SK-N-SH (cell line): ENCODE results near the gene CCL2. TPM values are rescaled to one million over a fixed set of nuclear protein-coding genes. Genes with fewer than 3 reads are reported as not detected.

Source experiments
- CTCF ChIA-PET: fragments of 300-600, 350-600 bp; formaldehyde crosslinking; extraction: SDS; loops from one replicate; lab custom pipeline; 2021; lab: Yijun Ruan, JAX
- POLR2A ChIA-PET: fragments of 350-600 bp; sonication (Branson Sonifier 250); formaldehyde crosslinking; extraction: SDS; loops from one replicate; lab custom pipeline; 2020; ENCODE audit warnings: antibody characterized with exemption, inconsistent platforms; lab: Yijun Ruan, JAX
- DNase-seq: peaks from one replicate; pipeline ENCODE4 v3.0.0; 2012
- H2AFZ ChIP-seq: fragments of 200-600 bp; sonication (generic); 2 replicates; pipeline ENCODE4 v1.8.1; 2016; ENCODE audit warnings: antibody characterized with exemption, mild to moderate bottlenecking, low read depth
- H3F3A ChIP-seq: fragments of 200-600 bp; sonication (generic); replicated peaks from 2 replicates; pipeline ENCODE3; 2016; ENCODE audit warnings: antibody characterized with exemption, mild to moderate bottlenecking; ENCODE audit not compliant: insufficient read depth
- H3K27ac ChIP-seq, 2 experiments: fragments of 200-500 bp in 1 of 2; fragments of 200-600 bp in 1 of 2; sonication (Bioruptor generic) in 1 of 2; sonication (generic), shearing (Covaris generic) in 1 of 2; 2 replicates each; pipeline versions ENCODE4 v1.5.1 to v1.6.1; 2014 to 2016; ENCODE audit warnings: low read depth in 2 of 2, inconsistent platforms in 1 of 2, low read length in 1 of 2, mild to moderate bottlenecking in 1 of 2, mixed read lengths in 1 of 2
- H3K27me3 ChIP-seq: fragments of 200-600 bp; sonication (generic), shearing (Covaris generic); 2 replicates; pipeline ENCODE4 v1.6.1; 2016; ENCODE audit warnings: mixed run types; ENCODE audit not compliant: insufficient read depth
- H3K36me3 ChIP-seq, 2 experiments: fragments of 200-500 bp in 1 of 2; fragments of 200-600 bp in 1 of 2; sonication (Bioruptor generic) in 1 of 2; sonication (generic) in 1 of 2; replicated peaks in 1 of 2; 2 replicates each; pipeline versions ENCODE3 to v1.5.1; 2014 to 2016; ENCODE audit warnings: low read length in 1 of 2, mild to moderate bottlenecking in 1 of 2; ENCODE audit not compliant: insufficient read depth in 2 of 2, control insufficient read depth in 1 of 2
- H3K4me1 ChIP-seq, 2 experiments: fragments of 200-500 bp in 1 of 2; fragments of 200-600 bp in 1 of 2; sonication (Bioruptor generic) in 1 of 2; sonication (generic), shearing (Covaris generic) in 1 of 2; 2 replicates each; pipeline versions ENCODE4 v1.5.1 to v1.6.1; 2014 to 2016; ENCODE audit warnings: low read depth in 1 of 2, low read length in 1 of 2, mixed run types in 1 of 2; ENCODE audit not compliant: insufficient read depth in 2 of 2, control insufficient read depth in 1 of 2
- H3K4me2 ChIP-seq: fragments of 200-600 bp; sonication (generic), shearing (Covaris generic); 2 replicates; pipeline ENCODE4 v1.6.1; 2017; ENCODE audit warnings: mixed run types
- H3K4me3 ChIP-seq, 2 experiments: fragments of 200-500 bp in 1 of 2; fragments of 200-600 bp in 1 of 2; sonication (Bioruptor generic) in 1 of 2; sonication (generic), shearing (Covaris generic) in 1 of 2; 2 replicates each; pipeline versions ENCODE4 v1.5.1 to v1.8.1; 2014 to 2016; ENCODE audit warnings: low read depth in 2 of 2, inconsistent platforms in 1 of 2, low read length in 1 of 2, mild to moderate bottlenecking in 1 of 2, mixed read lengths in 1 of 2, moderate library complexity in 1 of 2
- H3K79me2 ChIP-seq: fragments of 200-600 bp; sonication (generic); 2 replicates; pipeline ENCODE4 v1.8.1; 2017; ENCODE audit warnings: mild to moderate bottlenecking; ENCODE audit not compliant: insufficient read depth
- H3K9ac ChIP-seq: fragments of 200-600 bp; sonication (generic); 2 replicates; pipeline ENCODE4 v1.6.1; 2017; ENCODE audit warnings: mixed run types
- H3K9me2 ChIP-seq: fragments of 200-600 bp; sonication (generic); 2 replicates; pipeline ENCODE4 v1.6.1; 2017; ENCODE audit warnings: mixed run types
- H3K9me3 ChIP-seq: fragments of 200-600 bp; sonication (generic); 2 replicates; pipeline ENCODE4 v1.6.1; 2017; ENCODE audit warnings: mixed run types, mild to moderate bottlenecking, moderate library complexity
- H4K20me1 ChIP-seq: fragments of 200-600 bp; sonication (generic); 2 replicates; pipeline ENCODE4 v1.6.1; 2017; ENCODE audit warnings: mild to moderate bottlenecking, mixed run types; ENCODE audit not compliant: insufficient read depth
- CHD2 ChIP-seq: fragments of 150-350 bp; IDR thresholded peaks from 2 replicates; pipeline ENCODE4 v1.6.1; 2018; ENCODE audit warnings: low read length; ENCODE audit not compliant: partially characterized antibody
- EP300 ChIP-seq, 2 experiments: IDR thresholded peaks; 2 replicates each; pipeline versions ENCODE4 v1.4.0 to v1.6.1; 2012; ENCODE audit warnings: borderline replicate concordance in 1 of 2, low read depth in 1 of 2, low read length in 1 of 2
- NFIC ChIP-seq: IDR thresholded peaks from 2 replicates; pipeline ENCODE4 v1.4.0; 2012; ENCODE audit warnings: borderline replicate concordance
- PBX3 ChIP-seq: IDR thresholded peaks from 2 replicates; pipeline ENCODE4; 2012
- RAD21 ChIP-seq: IDR thresholded peaks from 2 replicates; pipeline ENCODE4 v1.6.1; 2012; ENCODE audit warnings: mild to moderate bottlenecking, low read length
- SIN3A ChIP-seq: IDR thresholded peaks from 2 replicates; pipeline ENCODE4 v1.6.1; 2012; ENCODE audit warnings: low read depth, mild to moderate bottlenecking, low read length, moderate library complexity, borderline replicate concordance
- TCF12 ChIP-seq: IDR thresholded peaks from 2 replicates; pipeline ENCODE4 v1.4.0; 2012
- USF1 ChIP-seq: IDR thresholded peaks from 2 replicates; pipeline ENCODE4 v1.4.0; 2012; ENCODE audit warnings: low read depth, borderline replicate concordance
- USF2 ChIP-seq: fragments of 150-350 bp; IDR thresholded peaks from 2 replicates; pipeline ENCODE4 v1.6.1; 2017; ENCODE audit warnings: antibody characterized with exemption, low read length, low read depth, borderline replicate concordance
- WGBS: methylation state at CpG from one replicate; pipeline ENCODE4 v1.1.6; 2017; ENCODE audit warnings: low lambda C conversion rate; 5-methylcytosine and 5-hydroxymethylcytosine counted together
- polyA plus RNA-seq, 3 experiments: library from polyadenylated mRNA; depleted of rRNA; stranded (reverse); fragments of >200 nt; gene quantifications; 2 replicates each; pipeline ENCODE4 v1.2.3, GENCODE V29; 2012
- TF ChIP-seq, protein P1 (sequence below): fragments of 200-600 bp; sonication (generic); IDR thresholded peaks from 2 replicates; pipeline ENCODE4 v1.6.1; 2017; ENCODE audit warnings: antibody characterized with exemption, mild to moderate bottlenecking, moderate library complexity
- TF ChIP-seq, protein P2 (sequence below): IDR thresholded peaks from 2 replicates; pipeline ENCODE4 v1.6.1; 2012; ENCODE audit warnings: mild to moderate bottlenecking, low read depth, low read length, moderate library complexity
- TF ChIP-seq, protein P3 (sequence below): IDR thresholded peaks from 2 replicates; pipeline ENCODE4 v1.4.0; 2012; ENCODE audit warnings: low read depth, borderline replicate concordance
- TF ChIP-seq, protein P4 (sequence below): fragments of 150-350 bp; IDR thresholded peaks from 2 replicates; pipeline ENCODE4 v1.6.1; 2016; ENCODE audit warnings: mild to moderate bottlenecking, low read depth, low read length

CCL2 gene
- polyA plus RNA-seq, 1 of the 3 experiments (the other 2 are of a cell fraction), result 210 TPM

DNA sequence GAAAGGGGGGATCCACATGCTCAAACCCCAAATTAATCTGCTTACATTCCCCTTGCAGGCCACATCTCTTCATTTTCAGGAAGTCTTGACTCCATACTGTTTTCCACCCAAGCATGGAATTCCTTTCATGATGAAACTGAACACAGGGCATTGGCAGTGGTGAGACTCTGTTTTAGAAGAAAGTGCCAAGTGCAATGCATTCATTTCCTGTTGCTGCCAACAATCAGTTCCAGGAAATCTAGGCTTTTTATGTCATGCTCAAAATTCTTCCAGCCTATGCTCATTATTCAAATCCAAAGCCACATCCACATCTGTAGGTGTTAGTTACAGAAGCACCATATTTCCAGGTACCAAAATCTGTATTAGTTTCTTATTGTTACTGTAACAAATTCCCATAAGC, 4.1 kb downstream of the CCL2 start:
- H4K20me1 ChIP-seq, result no peaks in the 10 kb centered on the region
- no peak overlapping the region for H2AFZ ChIP-seq
- DNase-seq, result no peak
- H3K9me3 ChIP-seq, result no peaks in the 10 kb centered on the region
- H3K4me2 ChIP-seq, result peak overlapping the region; percentile 38; the same call in 1 of the 2 replicates
- POLR2A ChIA-PET, result no interaction called here
- no peaks in the 10 kb centered on the region for H3K9me2 ChIP-seq
- no peak overlapping the region for H3K4me3 ChIP-seq
- H3K9ac ChIP-seq, result no peak overlapping the region
- no peaks in the 10 kb centered on the region for H3K27me3 ChIP-seq
- H3F3A ChIP-seq, result peaks cover 22% of the 10 kb centered on the region
- H3K79me2 ChIP-seq, result peaks cover 8% of the 10 kb centered on the region; the same call in 1 of the 2 replicates
- peak overlapping the region in 1 of 2 experiments; percentile 32; a peak in 1 of 4 replicates for H3K27ac ChIP-seq
- TF ChIP-seq USF1, result no peak
- TF ChIP-seq PBX3, result 0 out of 2 replicates have a peak, but pooled peaks have one; percentile 39
- TF ChIP-seq EP300 (IDR thresholded peaks at IDR 0.05; ENCODE audit: borderline replicate concordance in 1 of 2, low read depth in 1 of 2, low read length in 1 of 2), result 0 out of 4 replicates have a peak, but pooled peaks of 1 of the 2 experiments have one; percentile 22
- TF ChIP-seq TCF12, result peak; percentile 30; the same call in 1 of the 2 replicates
- peak; percentile 58; the same call in 1 of the 2 replicates for TF ChIP-seq NFIC
- TF ChIP-seq, protein P1, sequence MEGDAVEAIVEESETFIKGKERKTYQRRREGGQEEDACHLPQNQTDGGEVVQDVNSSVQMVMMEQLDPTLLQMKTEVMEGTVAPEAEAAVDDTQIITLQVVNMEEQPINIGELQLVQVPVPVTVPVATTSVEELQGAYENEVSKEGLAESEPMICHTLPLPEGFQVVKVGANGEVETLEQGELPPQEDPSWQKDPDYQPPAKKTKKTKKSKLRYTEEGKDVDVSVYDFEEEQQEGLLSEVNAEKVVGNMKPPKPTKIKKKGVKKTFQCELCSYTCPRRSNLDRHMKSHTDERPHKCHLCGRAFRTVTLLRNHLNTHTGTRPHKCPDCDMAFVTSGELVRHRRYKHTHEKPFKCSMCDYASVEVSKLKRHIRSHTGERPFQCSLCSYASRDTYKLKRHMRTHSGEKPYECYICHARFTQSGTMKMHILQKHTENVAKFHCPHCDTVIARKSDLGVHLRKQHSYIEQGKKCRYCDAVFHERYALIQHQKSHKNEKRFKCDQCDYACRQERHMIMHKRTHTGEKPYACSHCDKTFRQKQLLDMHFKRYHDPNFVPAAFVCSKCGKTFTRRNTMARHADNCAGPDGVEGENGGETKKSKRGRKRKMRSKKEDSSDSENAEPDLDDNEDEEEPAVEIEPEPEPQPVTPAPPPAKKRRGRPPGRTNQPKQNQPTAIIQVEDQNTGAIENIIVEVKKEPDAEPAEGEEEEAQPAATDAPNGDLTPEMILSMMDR, result no peak
- H3K36me3 ChIP-seq, result peaks cover 0 to 6% of the 10 kb centered on the region in 2 experiments
- peaks cover 6 to 13% of the 10 kb centered on the region in 2 experiments; a peak in 2 of 4 replicates for H3K4me1 ChIP-seq
- CTCF ChIA-PET, result interaction anchor here (0.6 kb wide), 1 partner anchor 102 kb away, joined by 3 read pairs; no protein-coding TSS in a partner anchor

GRCh38 chr17:34260861-34261260, 5.8 kb downstream of the CCL2 start:
- H4K20me1 ChIP-seq, result no peaks in the 10 kb centered on the region
- H3K9me2 ChIP-seq, result no peaks in the 10 kb centered on the region
- no peaks in the 10 kb centered on the region for H3K27me3 ChIP-seq
- WGBS, result 83% methylated on average over 4 of the region's 4 CpGs
- H3K4me1 ChIP-seq, result peaks cover 0 to 2% of the 10 kb centered on the region in 2 experiments; a peak in 1 of 4 replicates
- H3K36me3 ChIP-seq, result peaks cover 0 to 6% of the 10 kb centered on the region in 2 experiments
- no peak overlapping the region for H3K4me3 ChIP-seq
- peaks cover 15% of the 10 kb centered on the region for H3F3A ChIP-seq
- H3K9me3 ChIP-seq, result no peaks in the 10 kb centered on the region
- H3K27ac ChIP-seq, result no peak overlapping the region
- CTCF ChIA-PET, result interaction anchor here (1.1 kb wide), 1 partner anchor 101 kb away, joined by 3 read pairs; no protein-coding TSS in a partner anchor
- H2AFZ ChIP-seq, result no peak overlapping the region
- no peak for DNase-seq
- POLR2A ChIA-PET, result no interaction called here
- H3K4me2 ChIP-seq, result no peak overlapping the region
- no peak overlapping the region for H3K9ac ChIP-seq
- H3K79me2 ChIP-seq, result peaks cover 6% of the 10 kb centered on the region; the same call in 1 of the 2 replicates
- TF ChIP-seq, protein P2, sequence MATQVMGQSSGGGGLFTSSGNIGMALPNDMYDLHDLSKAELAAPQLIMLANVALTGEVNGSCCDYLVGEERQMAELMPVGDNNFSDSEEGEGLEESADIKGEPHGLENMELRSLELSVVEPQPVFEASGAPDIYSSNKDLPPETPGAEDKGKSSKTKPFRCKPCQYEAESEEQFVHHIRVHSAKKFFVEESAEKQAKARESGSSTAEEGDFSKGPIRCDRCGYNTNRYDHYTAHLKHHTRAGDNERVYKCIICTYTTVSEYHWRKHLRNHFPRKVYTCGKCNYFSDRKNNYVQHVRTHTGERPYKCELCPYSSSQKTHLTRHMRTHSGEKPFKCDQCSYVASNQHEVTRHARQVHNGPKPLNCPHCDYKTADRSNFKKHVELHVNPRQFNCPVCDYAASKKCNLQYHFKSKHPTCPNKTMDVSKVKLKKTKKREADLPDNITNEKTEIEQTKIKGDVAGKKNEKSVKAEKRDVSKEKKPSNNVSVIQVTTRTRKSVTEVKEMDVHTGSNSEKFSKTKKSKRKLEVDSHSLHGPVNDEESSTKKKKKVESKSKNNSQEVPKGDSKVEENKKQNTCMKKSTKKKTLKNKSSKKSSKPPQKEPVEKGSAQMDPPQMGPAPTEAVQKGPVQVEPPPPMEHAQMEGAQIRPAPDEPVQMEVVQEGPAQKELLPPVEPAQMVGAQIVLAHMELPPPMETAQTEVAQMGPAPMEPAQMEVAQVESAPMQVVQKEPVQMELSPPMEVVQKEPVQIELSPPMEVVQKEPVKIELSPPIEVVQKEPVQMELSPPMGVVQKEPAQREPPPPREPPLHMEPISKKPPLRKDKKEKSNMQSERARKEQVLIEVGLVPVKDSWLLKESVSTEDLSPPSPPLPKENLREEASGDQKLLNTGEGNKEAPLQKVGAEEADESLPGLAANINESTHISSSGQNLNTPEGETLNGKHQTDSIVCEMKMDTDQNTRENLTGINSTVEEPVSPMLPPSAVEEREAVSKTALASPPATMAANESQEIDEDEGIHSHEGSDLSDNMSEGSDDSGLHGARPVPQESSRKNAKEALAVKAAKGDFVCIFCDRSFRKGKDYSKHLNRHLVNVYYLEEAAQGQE, result no peak
- TF ChIP-seq USF2 (no peak), NFIC (no peak), CHD2 (no peak), RAD21 (no peak), SIN3A (no peak)
- TF ChIP-seq, protein P3, sequence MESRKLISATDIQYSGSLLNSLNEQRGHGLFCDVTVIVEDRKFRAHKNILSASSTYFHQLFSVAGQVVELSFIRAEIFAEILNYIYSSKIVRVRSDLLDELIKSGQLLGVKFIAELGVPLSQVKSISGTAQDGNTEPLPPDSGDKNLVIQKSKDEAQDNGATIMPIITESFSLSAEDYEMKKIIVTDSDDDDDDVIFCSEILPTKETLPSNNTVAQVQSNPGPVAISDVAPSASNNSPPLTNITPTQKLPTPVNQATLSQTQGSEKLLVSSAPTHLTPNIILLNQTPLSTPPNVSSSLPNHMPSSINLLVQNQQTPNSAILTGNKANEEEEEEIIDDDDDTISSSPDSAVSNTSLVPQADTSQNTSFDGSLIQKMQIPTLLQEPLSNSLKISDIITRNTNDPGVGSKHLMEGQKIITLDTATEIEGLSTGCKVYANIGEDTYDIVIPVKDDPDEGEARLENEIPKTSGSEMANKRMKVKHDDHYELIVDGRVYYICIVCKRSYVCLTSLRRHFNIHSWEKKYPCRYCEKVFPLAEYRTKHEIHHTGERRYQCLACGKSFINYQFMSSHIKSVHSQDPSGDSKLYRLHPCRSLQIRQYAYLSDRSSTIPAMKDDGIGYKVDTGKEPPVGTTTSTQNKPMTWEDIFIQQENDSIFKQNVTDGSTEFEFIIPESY, result no peak
- TF ChIP-seq, protein P4, sequence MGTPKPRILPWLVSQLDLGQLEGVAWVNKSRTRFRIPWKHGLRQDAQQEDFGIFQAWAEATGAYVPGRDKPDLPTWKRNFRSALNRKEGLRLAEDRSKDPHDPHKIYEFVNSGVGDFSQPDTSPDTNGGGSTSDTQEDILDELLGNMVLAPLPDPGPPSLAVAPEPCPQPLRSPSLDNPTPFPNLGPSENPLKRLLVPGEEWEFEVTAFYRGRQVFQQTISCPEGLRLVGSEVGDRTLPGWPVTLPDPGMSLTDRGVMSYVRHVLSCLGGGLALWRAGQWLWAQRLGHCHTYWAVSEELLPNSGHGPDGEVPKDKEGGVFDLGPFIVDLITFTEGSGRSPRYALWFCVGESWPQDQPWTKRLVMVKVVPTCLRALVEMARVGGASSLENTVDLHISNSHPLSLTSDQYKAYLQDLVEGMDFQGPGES, result no peak
